ENCODE data around the gene BTF3L4. TPM values are rescaled to one million over a fixed set of nuclear protein-coding genes. Genes with fewer than 3 reads are reported as not detected.

Gene BTF3L4
- total RNA-seq (10 to 100 TPM; 29.4 to 34.1 TPM), total RNA-seq (34.5 to 102 (median 55.1) reads per million in 172 experiments)
- polyA plus RNA-seq (2013, experiment 1 of 2), result 44.0 TPM
- polyA plus RNA-seq (2013, experiment 2 of 2), result 40.4 TPM

DNA sequence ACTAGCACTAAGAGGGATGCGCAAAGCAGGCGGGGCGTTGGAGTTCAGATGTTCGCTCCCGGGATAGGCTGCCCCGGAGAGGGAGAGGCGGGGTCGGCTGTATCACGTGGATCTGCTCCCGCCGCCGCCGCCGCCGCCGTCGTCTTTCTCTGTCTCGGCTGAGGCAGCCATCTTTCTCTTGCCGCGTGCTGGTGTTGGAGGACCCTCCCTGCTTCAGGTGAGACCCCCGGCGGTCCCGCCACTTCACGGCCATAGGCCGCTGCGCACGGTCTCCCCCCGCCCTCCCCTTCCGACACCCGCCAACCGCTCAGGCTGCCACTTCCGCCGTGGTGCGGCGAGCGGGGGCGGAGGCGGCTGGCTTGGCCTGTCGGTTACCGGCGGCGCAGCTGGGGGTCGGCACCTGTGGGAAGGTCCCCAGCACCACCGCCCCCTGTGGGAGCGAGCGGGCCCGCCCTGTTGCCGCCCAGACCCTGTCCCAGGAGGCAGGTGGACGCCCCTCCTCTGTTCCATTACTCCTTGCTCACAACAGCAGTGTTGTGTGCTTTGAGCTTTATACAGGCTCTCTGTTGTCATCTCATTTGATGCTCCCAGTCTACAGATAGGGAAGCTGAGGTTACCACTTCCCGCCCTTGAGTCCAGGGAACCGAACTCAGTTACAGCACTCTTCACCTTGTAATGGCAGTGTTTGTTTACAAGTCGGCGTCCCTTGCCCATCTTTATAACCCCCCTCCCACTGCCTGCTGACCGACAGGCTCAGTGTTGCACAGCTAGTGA lies at the start of gene BTF3L4:
Gene BTF3L4, plus strand, starts transcription at position 133 of the 774 bp plus-strand sequence. CDS start 3,553 bp downstream, outside the sequence.
- peak within 1 kb of the TSS; percentile 83 to 84 for H3K27ac ChIP-seq (ENCODE audit: low read depth in 1 of 2, low read length in 2 of 2)
- peaks cover 21% of the 10 kb centered on the region for H3K36me3 ChIP-seq (ENCODE audit: insufficient read depth, low read length)
- peak; percentile 96 for ATAC-seq (ENCODE audit: poor library complexity)
- H3K36me3 Mint-ChIP-seq (ENCODE audit: low read depth), result peaks cover 44% of the 10 kb centered on the region
- ChIA-PET CTCF (interaction anchor here (1.3 to 1.5 kb wide), 2 partner anchors 11 to 23 kb away, joined by 3 to 5 read pairs; partner anchors contain the start of gene KTI12), POLR2A (interaction anchor here (0.6 to 3.3 kb wide), 13 partner anchors 9 to 958 kb away, joined by 3 to 63 read pairs (median 4); partner anchors contain the start of genes CC2D1B, EPS15, KTI12 and ORC1)
- H3K4me3 Mint-ChIP-seq, result peak within 1 kb of the TSS; percentile 97
- intact Hi-C loops (cut with DNase I, micrococcal nuclease), result loop anchor here (1.0 to 10.0 kb wide), 9 partner anchors 23 to 1888 kb away; partner anchors contain the start of genes CC2D1B (in 1 of the 2), CPT2 (in 1 of the 2), EPS15 (in 1 of the 2) and IFT25 (in 1 of the 2)
- no peaks in the 10 kb centered on the region for H3K9me3 Mint-ChIP-seq
- no peaks in the 10 kb centered on the region for H3K27me3 Mint-ChIP-seq
- peaks cover 71% of the 10 kb centered on the region for H3K4me1 Mint-ChIP-seq (ENCODE audit: low read depth)
- H3K4me1 ChIP-seq (ENCODE audit: insufficient read depth, low read length), result peaks cover 26% of the 10 kb centered on the region
- peak within 1 kb of the TSS; percentile 88 for H3K4me3 ChIP-seq (ENCODE audit: low read length)
- H3K27ac Mint-ChIP-seq, result peak within 1 kb of the TSS; percentile 92
- H3K27me3 ChIP-seq (ENCODE audit: control insufficient read depth in 1 of 2, insufficient read depth in 2 of 2, low read length in 2 of 2), result no peaks in the 10 kb centered on the region
- no peaks in the 10 kb centered on the region for H3K9me3 ChIP-seq (ENCODE audit: control insufficient read depth in 1 of 2, insufficient read depth in 1 of 2, low read length in 2 of 2)
- DNase-seq, result peak; percentile 85 to 95 (median 90)
- TF ChIP-seq, protein P1, sequence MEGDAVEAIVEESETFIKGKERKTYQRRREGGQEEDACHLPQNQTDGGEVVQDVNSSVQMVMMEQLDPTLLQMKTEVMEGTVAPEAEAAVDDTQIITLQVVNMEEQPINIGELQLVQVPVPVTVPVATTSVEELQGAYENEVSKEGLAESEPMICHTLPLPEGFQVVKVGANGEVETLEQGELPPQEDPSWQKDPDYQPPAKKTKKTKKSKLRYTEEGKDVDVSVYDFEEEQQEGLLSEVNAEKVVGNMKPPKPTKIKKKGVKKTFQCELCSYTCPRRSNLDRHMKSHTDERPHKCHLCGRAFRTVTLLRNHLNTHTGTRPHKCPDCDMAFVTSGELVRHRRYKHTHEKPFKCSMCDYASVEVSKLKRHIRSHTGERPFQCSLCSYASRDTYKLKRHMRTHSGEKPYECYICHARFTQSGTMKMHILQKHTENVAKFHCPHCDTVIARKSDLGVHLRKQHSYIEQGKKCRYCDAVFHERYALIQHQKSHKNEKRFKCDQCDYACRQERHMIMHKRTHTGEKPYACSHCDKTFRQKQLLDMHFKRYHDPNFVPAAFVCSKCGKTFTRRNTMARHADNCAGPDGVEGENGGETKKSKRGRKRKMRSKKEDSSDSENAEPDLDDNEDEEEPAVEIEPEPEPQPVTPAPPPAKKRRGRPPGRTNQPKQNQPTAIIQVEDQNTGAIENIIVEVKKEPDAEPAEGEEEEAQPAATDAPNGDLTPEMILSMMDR (IDR thresholded peaks at IDR 0.05), result no peak

DNA sequence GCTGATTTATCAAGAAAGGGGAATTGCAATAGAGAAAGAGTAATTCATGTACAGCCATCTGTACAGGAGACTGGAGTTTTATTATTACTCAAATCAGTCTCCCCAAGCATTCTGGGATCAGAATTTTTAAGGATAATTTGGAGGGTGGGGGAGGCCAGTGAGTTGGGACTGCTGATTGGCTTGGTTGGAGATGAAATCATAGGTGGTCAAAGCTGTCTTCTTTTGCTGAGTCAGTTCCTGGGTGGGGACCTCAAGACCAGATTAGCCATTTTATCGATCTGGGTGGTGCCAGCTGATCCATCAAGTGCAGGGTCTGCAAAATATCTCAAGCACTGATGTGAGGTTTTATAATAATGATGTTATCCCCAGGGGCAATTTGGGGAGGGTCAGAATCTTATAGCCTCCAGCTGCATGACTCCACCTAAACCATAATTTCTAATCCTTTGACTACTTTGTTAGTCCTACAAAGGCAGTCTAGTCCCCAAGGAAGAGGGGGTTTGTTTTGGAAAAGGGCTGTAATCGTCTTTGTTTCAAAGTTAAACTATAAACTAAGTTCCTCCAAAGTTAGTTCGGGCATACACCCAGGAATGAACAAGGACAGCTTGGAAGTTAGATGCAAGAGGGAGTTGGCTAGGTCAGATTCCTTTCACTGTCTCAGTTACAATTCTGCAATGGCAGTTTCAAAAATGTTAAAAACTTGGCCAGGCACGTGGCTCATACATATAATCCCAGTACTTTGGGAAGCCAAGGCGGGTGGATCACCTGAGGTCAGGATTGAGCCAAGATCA lies 48.7 kb upstream of the BTF3L4 start:
- Histone ChIP-seq H3K27me3 (ENCODE audit: control insufficient read depth in 1 of 2, insufficient read depth in 2 of 2, low read length in 2 of 2) (peaks cover 9 to 11% of the 10 kb centered on the region in 2 experiments), H3K27ac (ENCODE audit: low read depth in 1 of 2, low read length in 2 of 2) (no peak overlapping the region), H3K9me3 (ENCODE audit: control insufficient read depth in 1 of 2, insufficient read depth in 1 of 2, low read length in 2 of 2) (no peaks in the 10 kb centered on the region), H3K4me3 (ENCODE audit: low read length) (no peak overlapping the region), H3K36me3 (ENCODE audit: insufficient read depth, low read length) (no peaks in the 10 kb centered on the region), H3K4me1 (ENCODE audit: insufficient read depth, low read length) (no peaks in the 10 kb centered on the region)
- Mint-ChIP-seq H3K4me3 (no peak overlapping the region), H3K4me1 (ENCODE audit: low read depth) (no peaks in the 10 kb centered on the region), H3K36me3 (ENCODE audit: low read depth) (no peaks in the 10 kb centered on the region), H3K27me3 (peaks cover 39% of the 10 kb centered on the region), H3K9me3 (no peaks in the 10 kb centered on the region), H3K27ac (no peak overlapping the region)
- TF ChIP-seq, protein P1 (IDR thresholded peaks at IDR 0.05), result no peak
- ATAC-seq (ENCODE audit: poor library complexity), result no peak
- ChIA-PET POLR2A (no interaction called here), CTCF (no interaction called here)
- intact Hi-C loops (cut with DNase I, micrococcal nuclease), result no loop called here
- no peak for DNase-seq

DNA sequence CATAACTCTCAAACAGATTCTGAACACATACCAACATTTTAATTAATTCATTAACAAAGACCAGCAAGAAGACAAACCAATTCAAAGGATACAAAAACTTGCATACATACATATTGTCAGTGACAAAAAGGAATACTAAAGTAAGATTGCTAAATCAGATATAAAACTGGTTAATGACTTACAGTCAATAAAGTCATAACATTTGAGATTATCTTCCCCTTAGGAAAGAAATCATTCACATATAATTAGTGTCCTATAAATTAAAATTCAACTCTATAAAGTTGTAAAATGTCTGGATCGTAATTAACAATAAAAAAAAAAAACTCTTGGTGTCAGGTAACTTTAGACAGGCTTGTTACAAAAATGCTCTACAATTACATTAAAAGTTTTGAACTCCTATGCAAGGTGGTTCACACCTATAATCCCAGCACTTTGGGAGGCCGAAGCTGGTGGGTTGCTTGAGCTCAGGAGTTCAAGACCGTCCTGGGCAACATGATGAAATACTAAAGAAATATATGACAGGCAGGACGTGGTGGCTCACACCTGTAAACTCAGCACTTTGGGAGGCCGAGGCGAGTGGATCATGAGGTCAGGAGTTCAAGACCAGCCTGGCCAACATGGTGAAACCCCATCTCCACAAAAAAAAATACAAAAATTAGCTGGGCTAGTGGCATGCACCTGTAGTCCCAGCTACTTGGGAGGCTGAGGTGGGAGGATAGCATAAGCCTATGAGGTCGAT lies 47.9 kb upstream of the BTF3L4 start:
- H3K4me3 Mint-ChIP-seq, result no peak overlapping the region
- DNase-seq (no peak), ATAC-seq (ENCODE audit: poor library complexity) (no peak)
- no peaks in the 10 kb centered on the region for H3K9me3 ChIP-seq (ENCODE audit: control insufficient read depth in 1 of 2, insufficient read depth in 1 of 2, low read length in 2 of 2)
- TF ChIP-seq, protein P1 (IDR thresholded peaks at IDR 0.05), result no peak
- CTCF ChIA-PET, result no interaction called here
- H3K27me3 ChIP-seq (ENCODE audit: control insufficient read depth in 1 of 2, insufficient read depth in 2 of 2, low read length in 2 of 2), result peaks cover 9 to 11% of the 10 kb centered on the region in 2 experiments
- no peak overlapping the region for H3K27ac Mint-ChIP-seq
- H3K4me1 Mint-ChIP-seq (ENCODE audit: low read depth), result no peaks in the 10 kb centered on the region
- no peaks in the 10 kb centered on the region for H3K36me3 ChIP-seq (ENCODE audit: insufficient read depth, low read length)
- no peak overlapping the region for H3K27ac ChIP-seq (ENCODE audit: low read depth in 1 of 2, low read length in 2 of 2)
- H3K9me3 Mint-ChIP-seq, result no peaks in the 10 kb centered on the region
- POLR2A ChIA-PET, result no interaction called here
- intact Hi-C loops (cut with DNase I, micrococcal nuclease), result no loop called here
- H3K4me1 ChIP-seq (ENCODE audit: insufficient read depth, low read length), result no peaks in the 10 kb centered on the region
- no peak overlapping the region for H3K4me3 ChIP-seq (ENCODE audit: low read length)
- H3K36me3 Mint-ChIP-seq (ENCODE audit: low read depth), result no peaks in the 10 kb centered on the region
- H3K27me3 Mint-ChIP-seq, result peaks cover 36% of the 10 kb centered on the region
